ENCODE measurements around the gene SAT2.

Gene SAT2

GRCh38 chr17:7651665-7652387 is 24.2 kb upstream of the SAT2 start:
- Mint-ChIP-seq H3K9me3 (no peaks in the 10 kb centered on the region), H3K36me3 (ENCODE audit: low read depth) (peaks cover 9% of the 10 kb centered on the region), H3K27me3 (ENCODE audit: low read depth) (peaks cover 35% of the 10 kb centered on the region), H3K4me3 (peak overlapping the region; percentile 87 to 91 (median 91)), H3K27ac (peak overlapping the region; percentile 60 to 79 (median 61)), H3K4me1 (peaks cover 41% of the 10 kb centered on the region)
- TF ChIP-seq CTCF (IDR thresholded peaks at IDR 0.05; ENCODE audit: unreplicated experiment in 3 of 3): peak in 1 of 3 experiments; percentile 12

GRCh38 chr17:7651097-7651664 is 23.6 kb upstream of the SAT2 start:
- H3K27me3 Mint-ChIP-seq (ENCODE audit: low read depth): peaks cover 33% of the 10 kb centered on the region
- no peak overlapping the region for H3K27ac Mint-ChIP-seq
- peak overlapping the region; percentile 80 to 90 (median 87) for H3K4me3 Mint-ChIP-seq

GRCh38 chr17:7650509-7651096 is 23.0 kb upstream of the SAT2 start, which contains the start of gene ATP1B2:
Gene ATP1B2 (plus strand): TSS chr17:7650926. CDS start chr17:7651519, 593 bp downstream.
- no peak for TF ChIP-seq CTCF (IDR thresholded peaks at IDR 0.05; ENCODE audit: unreplicated experiment in 3 of 3)
- Mint-ChIP-seq H3K27ac (peak within 1 kb of the TSS; percentile 64 to 77 (median 67)), H3K4me1 (peaks cover 35% of the 10 kb centered on the region), H3K27me3 (ENCODE audit: low read depth) (peaks cover 31% of the 10 kb centered on the region), H3K4me3 (peak within 1 kb of the TSS; percentile 87 to 91 (median 91)), H3K36me3 (ENCODE audit: low read depth) (peaks cover 9% of the 10 kb centered on the region), H3K9me3 (no peaks in the 10 kb centered on the region)

More at GRCh38 chr17:7651097-7651664, 23.6 kb upstream of the SAT2 start:
- Mint-ChIP-seq H3K36me3 (ENCODE audit: low read depth) (peaks cover 9% of the 10 kb centered on the region), H3K4me1 (peaks cover 37% of the 10 kb centered on the region), H3K9me3 (no peaks in the 10 kb centered on the region)
- no peak for TF ChIP-seq CTCF (IDR thresholded peaks at IDR 0.05; ENCODE audit: unreplicated experiment in 3 of 3)

GRCh38 chr17:7647018-7647417 is 19.4 kb upstream of the SAT2 start:
- no peaks in the 10 kb centered on the region for H3K9me3 Mint-ChIP-seq
- H3K27ac Mint-ChIP-seq: no peak overlapping the region
- H3K4me3 Mint-ChIP-seq: peak overlapping the region in 1 of 3 experiments; percentile 27
- peaks cover 12% of the 10 kb centered on the region for H3K4me1 Mint-ChIP-seq
- H3K36me3 Mint-ChIP-seq (ENCODE audit: low read depth): no peaks in the 10 kb centered on the region
- H3K27me3 Mint-ChIP-seq (ENCODE audit: low read depth): peaks cover 19% of the 10 kb centered on the region
- no peak for TF ChIP-seq CTCF (IDR thresholded peaks at IDR 0.05; ENCODE audit: unreplicated experiment in 3 of 3)

- no peak for TF ChIP-seq CTCF (IDR thresholded peaks at IDR 0.05; ENCODE audit: unreplicated experiment in 3 of 3)
- H3K36me3 Mint-ChIP-seq (ENCODE audit: low read depth): no peaks in the 10 kb centered on the region
- peak overlapping the region in 1 of 3 experiments; percentile 27 for H3K4me3 Mint-ChIP-seq
- no peak overlapping the region for H3K27ac Mint-ChIP-seq
- H3K9me3 Mint-ChIP-seq: no peaks in the 10 kb centered on the region
- peaks cover 18% of the 10 kb centered on the region for H3K27me3 Mint-ChIP-seq (ENCODE audit: low read depth)
- peaks cover 9% of the 10 kb centered on the region for H3K4me1 Mint-ChIP-seq
Measured at GRCh38 chr17:7646457-7646856, 18.8 kb upstream of the SAT2 start.

All from nephron (organoid).